ENCODE data around the gene RAVER1. TPM values are rescaled to one million over a fixed set of nuclear protein-coding genes. Genes with fewer than 3 reads are reported as not detected.

The RAVER1 gene
- total and polyA plus RNA-seq, 2 donors (not counting 1 experiment from before 2014, with no cell fraction given) = 21.0 to 62.7 TPM

DNA sequence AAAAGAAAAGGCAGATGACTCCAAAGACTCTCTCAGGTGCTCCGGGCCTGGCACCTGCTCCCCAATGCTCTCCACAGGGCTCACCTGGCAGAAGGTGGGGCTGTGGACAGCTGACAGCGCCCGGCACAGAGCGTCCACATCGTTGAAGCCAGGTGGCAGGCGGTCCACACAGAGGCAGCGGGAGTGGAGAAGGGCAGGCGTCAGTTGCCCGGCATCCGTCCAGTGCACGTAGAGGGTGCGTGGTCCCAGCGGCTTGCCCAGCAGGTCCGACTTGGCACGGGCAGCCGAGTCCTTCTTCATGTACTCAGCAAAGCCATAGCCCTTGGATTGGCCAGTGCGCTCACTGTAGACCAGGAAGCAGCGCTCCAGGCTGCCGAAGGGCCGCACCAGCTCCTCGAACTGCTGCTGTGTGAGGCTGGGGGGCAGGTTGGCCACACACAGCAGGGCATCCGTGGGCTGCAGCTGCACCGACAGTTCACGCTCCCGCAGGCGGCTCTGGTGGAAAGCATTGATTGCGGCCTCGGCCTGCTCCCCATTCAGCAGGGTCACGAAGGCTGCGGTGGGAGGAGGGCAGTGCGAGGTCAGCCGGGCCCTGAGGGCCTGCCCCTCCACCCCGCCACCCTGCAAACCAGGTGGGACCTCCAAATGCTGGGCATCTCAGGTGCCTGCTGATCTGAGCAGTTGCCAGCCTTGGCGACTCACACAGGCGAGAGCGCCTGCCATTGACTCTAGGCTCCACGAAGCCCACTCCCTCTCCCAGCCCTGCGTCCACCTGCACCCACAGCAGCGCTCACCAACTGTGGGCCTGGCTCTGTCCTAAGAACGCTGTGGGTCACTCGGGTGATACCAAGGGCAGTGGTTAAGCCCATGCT, 4.5 kb downstream of the RAVER1 start:
- Mint-ChIP-seq H3K4me1 (peaks cover 19% of the 10 kb centered on the region), H3K4me3 (no peak overlapping the region), H3K27me3 (no peaks in the 10 kb centered on the region), H3K9me3 (ENCODE audit: insufficient read depth) (no peaks in the 10 kb centered on the region), H3K27ac (no peak overlapping the region)
- Histone ChIP-seq H3K4me3 (ENCODE audit: control extremely low read depth in 1 of 5, extremely low read depth in 1 of 5, insufficient read depth in 1 of 5, low read depth in 2 of 5, low read length in 4 of 5) (no peak overlapping the region), H3K9me3 (ENCODE audit: control extremely low read depth in 1 of 3, control insufficient read depth in 2 of 3, insufficient read depth in 1 of 3, low read length in 2 of 3) (peaks cover 0 to 3% (median 0%) of the 10 kb centered on the region in 3 donors), H3K4me2 (replicated peaks; ENCODE audit: low read depth, low read length, poor library complexity, severe bottlenecking) (no peak overlapping the region), H3K79me2 (ENCODE audit: control insufficient read depth, insufficient read depth, low read length) (peaks cover 60% of the 10 kb centered on the region), H3K27ac (ENCODE audit: low read length in 2 of 2) (no peak overlapping the region), H3K36me3 (replicated peaks in 1 of 2; ENCODE audit: control extremely low read depth in 1 of 2, control insufficient read depth in 1 of 2, extremely low read depth in 1 of 2, insufficient read depth in 2 of 2, low read length in 1 of 2) (peaks cover 0 to 59% of the 10 kb centered on the region in 2 experiments), H3K9ac (ENCODE audit: low read length) (no peak overlapping the region), H3K4me1 (ENCODE audit: control insufficient read depth in 2 of 2, insufficient read depth in 2 of 2, low read length in 2 of 2) (peaks cover 8 to 15% of the 10 kb centered on the region in 2 donors), H3K27me3 (replicated peaks in 1 of 4; ENCODE audit: control extremely low read depth in 1 of 4, control insufficient read depth in 3 of 4, insufficient read depth in 4 of 4, low read length in 3 of 4) (no peaks in the 10 kb centered on the region), H4K20me1 (ENCODE audit: control insufficient read depth, insufficient read depth, low read length, poor library complexity, severe bottlenecking) (peaks cover 75% of the 10 kb centered on the region), H2AFZ (ENCODE audit: insufficient read depth, low read depth, low read length, poor library complexity, severe bottlenecking) (no peak overlapping the region)
- ChIA-PET POLR2A (no interaction called here), CTCF (no interaction called here)
- no peak for ATAC-seq (ENCODE audit: low read depth)
- no peak for TF ChIP-seq EZH2 (IDR thresholded peaks at IDR 0.05; ENCODE audit: borderline replicate concordance, insufficient read depth, low read depth, low read length, poor library complexity, severe bottlenecking)
- TF ChIP-seq, protein P1, sequence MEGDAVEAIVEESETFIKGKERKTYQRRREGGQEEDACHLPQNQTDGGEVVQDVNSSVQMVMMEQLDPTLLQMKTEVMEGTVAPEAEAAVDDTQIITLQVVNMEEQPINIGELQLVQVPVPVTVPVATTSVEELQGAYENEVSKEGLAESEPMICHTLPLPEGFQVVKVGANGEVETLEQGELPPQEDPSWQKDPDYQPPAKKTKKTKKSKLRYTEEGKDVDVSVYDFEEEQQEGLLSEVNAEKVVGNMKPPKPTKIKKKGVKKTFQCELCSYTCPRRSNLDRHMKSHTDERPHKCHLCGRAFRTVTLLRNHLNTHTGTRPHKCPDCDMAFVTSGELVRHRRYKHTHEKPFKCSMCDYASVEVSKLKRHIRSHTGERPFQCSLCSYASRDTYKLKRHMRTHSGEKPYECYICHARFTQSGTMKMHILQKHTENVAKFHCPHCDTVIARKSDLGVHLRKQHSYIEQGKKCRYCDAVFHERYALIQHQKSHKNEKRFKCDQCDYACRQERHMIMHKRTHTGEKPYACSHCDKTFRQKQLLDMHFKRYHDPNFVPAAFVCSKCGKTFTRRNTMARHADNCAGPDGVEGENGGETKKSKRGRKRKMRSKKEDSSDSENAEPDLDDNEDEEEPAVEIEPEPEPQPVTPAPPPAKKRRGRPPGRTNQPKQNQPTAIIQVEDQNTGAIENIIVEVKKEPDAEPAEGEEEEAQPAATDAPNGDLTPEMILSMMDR (IDR thresholded peaks at IDR 0.05) = no peak
- intact Hi-C loops (cut with micrococcal nuclease) = no loop called here
- peak; percentile 4 for DNase-seq
- WGBS (ENCODE audit: insufficient coverage) = 98% methylated on average over 41 of the region's 41 CpGs

DNA sequence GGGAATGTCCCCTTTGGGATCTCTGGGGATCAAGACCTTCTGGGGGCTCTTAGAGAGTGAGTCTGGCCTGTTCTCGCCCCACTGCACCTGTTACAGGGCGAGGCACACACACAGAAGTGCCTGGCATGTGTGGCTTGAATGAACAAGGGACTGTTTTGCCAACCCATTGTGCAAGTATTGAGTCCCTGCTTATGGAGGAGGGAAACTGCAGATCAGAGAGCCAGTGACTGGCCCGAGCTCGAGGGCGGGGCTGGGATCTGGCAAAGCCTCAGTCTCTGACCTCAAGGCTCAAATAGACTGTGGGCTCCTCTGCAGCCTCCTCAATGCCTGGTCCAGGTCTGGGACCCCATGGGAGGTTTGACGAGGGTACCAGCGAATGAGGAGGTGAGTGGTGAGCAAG, 5.5 kb downstream of the RAVER1 start:
- Histone ChIP-seq H3K79me2 (ENCODE audit: control insufficient read depth, insufficient read depth, low read length) (peaks cover 62% of the 10 kb centered on the region), H3K27me3 (replicated peaks in 1 of 4; ENCODE audit: control extremely low read depth in 1 of 4, control insufficient read depth in 3 of 4, insufficient read depth in 4 of 4, low read length in 3 of 4) (no peaks in the 10 kb centered on the region), H3K4me1 (ENCODE audit: control insufficient read depth in 2 of 2, insufficient read depth in 2 of 2, low read length in 2 of 2) (peaks cover 6 to 17% of the 10 kb centered on the region in 2 donors), H3K9me3 (ENCODE audit: control extremely low read depth in 1 of 3, control insufficient read depth in 2 of 3, insufficient read depth in 1 of 3, low read length in 2 of 3) (no peaks in the 10 kb centered on the region), H3K36me3 (replicated peaks in 1 of 2; ENCODE audit: control extremely low read depth in 1 of 2, control insufficient read depth in 1 of 2, extremely low read depth in 1 of 2, insufficient read depth in 2 of 2, low read length in 1 of 2) (peaks cover 0 to 68% of the 10 kb centered on the region in 2 experiments), H4K20me1 (ENCODE audit: control insufficient read depth, insufficient read depth, low read length, poor library complexity, severe bottlenecking) (peaks cover 82% of the 10 kb centered on the region), H3K4me3 (ENCODE audit: control extremely low read depth in 1 of 5, extremely low read depth in 1 of 5, insufficient read depth in 1 of 5, low read depth in 2 of 5, low read length in 4 of 5) (no peak overlapping the region), H3K27ac (ENCODE audit: low read length in 2 of 2) (no peak overlapping the region), H3K9ac (ENCODE audit: low read length) (no peak overlapping the region), H2AFZ (ENCODE audit: insufficient read depth, low read depth, low read length, poor library complexity, severe bottlenecking) (no peak overlapping the region), H3K4me2 (replicated peaks; ENCODE audit: low read depth, low read length, poor library complexity, severe bottlenecking) (no peak overlapping the region)
- intact Hi-C loops (cut with micrococcal nuclease) = no loop called here
- no peaks in the 10 kb centered on the region for H3K9me3 Mint-ChIP-seq (ENCODE audit: insufficient read depth)
- DNase-seq = no peak
- H3K27me3 Mint-ChIP-seq = no peaks in the 10 kb centered on the region
- no peak overlapping the region for H3K4me3 Mint-ChIP-seq
- ChIA-PET POLR2A (no interaction called here), CTCF (no interaction called here)
- peaks cover 13% of the 10 kb centered on the region for H3K4me1 Mint-ChIP-seq
- TF ChIP-seq, protein P1 (IDR thresholded peaks at IDR 0.05) = no peak
- TF ChIP-seq EZH2 (IDR thresholded peaks at IDR 0.05; ENCODE audit: borderline replicate concordance, insufficient read depth, low read depth, low read length, poor library complexity, severe bottlenecking) = no peak
- no peak overlapping the region for H3K27ac Mint-ChIP-seq
- 95% methylated on average over 7 of the region's 7 CpGs for WGBS (ENCODE audit: insufficient coverage)
- no peak for ATAC-seq (ENCODE audit: low read depth)
